ENCODE data around the gene TMEM74B.

The TMEM74B gene

GRCh38 chr20:1165521-1165920 lies 19.3 kb downstream of the TMEM74B start:
- no peak for DNase-seq (ENCODE audit: low spot score)
- no peak for TF ChIP-seq CTCF (IDR thresholded peaks at IDR 0.05; ENCODE audit: borderline replicate concordance, control extremely low read depth, extremely low read depth, insufficient read depth, missing control alignments)
- in situ Hi-C loops (cut with MboI; ENCODE audit: low sequenced_read_pairs, unreplicated experiment), result no loop called here

GRCh38 chr20:1164871-1165270 lies 19.9 kb downstream of the TMEM74B start:
- TF ChIP-seq CTCF (IDR thresholded peaks at IDR 0.05; ENCODE audit: borderline replicate concordance, control extremely low read depth, extremely low read depth, insufficient read depth, missing control alignments), result no peak
- DNase-seq (ENCODE audit: low spot score), result no peak
- in situ Hi-C loops (cut with MboI; ENCODE audit: low sequenced_read_pairs, unreplicated experiment), result no loop called here

- in situ Hi-C loops (cut with MboI; ENCODE audit: low sequenced_read_pairs, unreplicated experiment), result no loop called here
- DNase-seq (ENCODE audit: low spot score), result no peak
- TF ChIP-seq CTCF (IDR thresholded peaks at IDR 0.05; ENCODE audit: borderline replicate concordance, control extremely low read depth, extremely low read depth, insufficient read depth, missing control alignments), result no peak
Observed at GRCh38 chr20:1163653-1164052, 21.1 kb downstream of the TMEM74B start.

GRCh38 chr20:1163105-1163504 lies 21.7 kb downstream of the TMEM74B start:
- no peak for TF ChIP-seq CTCF (IDR thresholded peaks at IDR 0.05; ENCODE audit: borderline replicate concordance, control extremely low read depth, extremely low read depth, insufficient read depth, missing control alignments)
- DNase-seq (ENCODE audit: low spot score), result no peak
- in situ Hi-C loops (cut with MboI; ENCODE audit: low sequenced_read_pairs, unreplicated experiment), result no loop called here

GRCh38 chr20:1160991-1161390 lies 23.8 kb downstream of the TMEM74B start:
- TF ChIP-seq CTCF (IDR thresholded peaks at IDR 0.05; ENCODE audit: borderline replicate concordance, control extremely low read depth, extremely low read depth, insufficient read depth, missing control alignments), result no peak
- no peak for DNase-seq (ENCODE audit: low spot score)
- in situ Hi-C loops (cut with MboI; ENCODE audit: low sequenced_read_pairs, unreplicated experiment), result no loop called here

GRCh38 chr20:1160496-1160895 lies 24.3 kb downstream of the TMEM74B start:
- TF ChIP-seq CTCF (IDR thresholded peaks at IDR 0.05; ENCODE audit: borderline replicate concordance, control extremely low read depth, extremely low read depth, insufficient read depth, missing control alignments), result no peak
- no peak for DNase-seq (ENCODE audit: low spot score)
- in situ Hi-C loops (cut with MboI; ENCODE audit: low sequenced_read_pairs, unreplicated experiment), result no loop called here

GRCh38 chr20:1155342-1155741 lies 29.4 kb downstream of the TMEM74B start:
- TF ChIP-seq CTCF (IDR thresholded peaks at IDR 0.05; ENCODE audit: borderline replicate concordance, control extremely low read depth, extremely low read depth, insufficient read depth, missing control alignments), result no peak
- no peak for DNase-seq (ENCODE audit: low spot score)
- in situ Hi-C loops (cut with MboI; ENCODE audit: low sequenced_read_pairs, unreplicated experiment), result no loop called here
